Right atrium auricular region (tissue), 2 donors: Measurements from ENCODE around the gene ASIC2. TPM values are rescaled to one million over a fixed set of nuclear protein-coding genes. Genes with fewer than 3 reads are reported as not detected.

Source experiments
- DNase-seq: peaks from one replicate; pipeline ENCODE4 v3.0.0-alpha.2; 2019; ENCODE audit warnings: low spot score
- H3K27ac ChIP-seq, 2 donors: fragments of 200-600 bp; sonication (generic); 1 replicate in 1 of 2; 2 replicates in 1 of 2; pipeline ENCODE4 v1.5.1; 2016 to 2019
- H3K27me3 ChIP-seq, 2 donors: fragments of 200-600 bp; sonication (generic); one replicate each; pipeline versions ENCODE4 v1.5.1 to v1.6.0; 2017 to 2019
- H3K36me3 ChIP-seq: fragments of 200-600 bp; sonication (generic); one replicate; pipeline ENCODE4 v1.5.1; 2016
- H3K4me1 ChIP-seq, 2 donors: fragments of 200-600 bp; sonication (generic); one replicate each; pipeline versions ENCODE4 v1.5.1 to v1.6.0; 2017 to 2019
- H3K4me3 ChIP-seq, 2 donors: fragments of 200-600 bp; sonication (generic); 1 replicate in 1 of 2; 2 replicates in 1 of 2; pipeline ENCODE4 v1.5.1; 2017 to 2019; ENCODE audit warnings: mild to moderate bottlenecking in 1 of 2, moderate library complexity in 1 of 2
- H3K9me3 ChIP-seq, 2 donors: fragments of 200-600 bp; sonication (generic); one replicate each; pipeline ENCODE4 v1.5.1; 2019
- CTCF ChIP-seq, 2 donors: fragments of 200-600 bp; sonication (generic); IDR thresholded peaks; one replicate each; pipeline ENCODE4 v1.5.1; 2019; ENCODE audit warnings: antibody characterized with exemption in 2 of 2
- total RNA-seq, 2 donors: library from RNA; depleted of rRNA; stranded (reverse); fragments of >200 nt; gene quantifications; one replicate each; pipeline ENCODE4 v1.1.0, GENCODE V29; 2016

The ASIC2 gene
- total RNA-seq, 2 donors from 2014 or later, result 0.75 TPM; not detected in 1

GRCh38 chr17:33294994-33295393 lies 1.9 kb upstream of the ASIC2 start:
- TF ChIP-seq CTCF (IDR thresholded peaks at IDR 0.05), result no peak
- peaks cover 0 to 14% of the 10 kb centered on the region in 2 donors for H3K27me3 ChIP-seq
- H3K27ac ChIP-seq, result no peak overlapping the region
- no peak overlapping the region for H3K4me3 ChIP-seq
- DNase-seq, result no peak
- peaks cover 0 to 20% of the 10 kb centered on the region in 2 donors for H3K4me1 ChIP-seq
- no peaks in the 10 kb centered on the region for H3K36me3 ChIP-seq
- peaks cover 0 to 8% of the 10 kb centered on the region in 2 donors for H3K9me3 ChIP-seq

- no peak for DNase-seq
- peak in 1 of 2 donors; percentile 43 for TF ChIP-seq CTCF (IDR thresholded peaks at IDR 0.05)
- H3K27ac ChIP-seq, result no peak overlapping the region
- H3K27me3 ChIP-seq, result peaks cover 0 to 14% of the 10 kb centered on the region in 2 donors
- H3K4me3 ChIP-seq, result peak overlapping the region in 1 of 2 donors; percentile 42
- peaks cover 0 to 20% of the 10 kb centered on the region in 2 donors for H3K4me1 ChIP-seq
- H3K36me3 ChIP-seq, result no peaks in the 10 kb centered on the region
- H3K9me3 ChIP-seq, result no peaks in the 10 kb centered on the region
These were observed 704 bp downstream of the ASIC2 start for GRCh38 chr17:33292201-33292980.

DNA sequence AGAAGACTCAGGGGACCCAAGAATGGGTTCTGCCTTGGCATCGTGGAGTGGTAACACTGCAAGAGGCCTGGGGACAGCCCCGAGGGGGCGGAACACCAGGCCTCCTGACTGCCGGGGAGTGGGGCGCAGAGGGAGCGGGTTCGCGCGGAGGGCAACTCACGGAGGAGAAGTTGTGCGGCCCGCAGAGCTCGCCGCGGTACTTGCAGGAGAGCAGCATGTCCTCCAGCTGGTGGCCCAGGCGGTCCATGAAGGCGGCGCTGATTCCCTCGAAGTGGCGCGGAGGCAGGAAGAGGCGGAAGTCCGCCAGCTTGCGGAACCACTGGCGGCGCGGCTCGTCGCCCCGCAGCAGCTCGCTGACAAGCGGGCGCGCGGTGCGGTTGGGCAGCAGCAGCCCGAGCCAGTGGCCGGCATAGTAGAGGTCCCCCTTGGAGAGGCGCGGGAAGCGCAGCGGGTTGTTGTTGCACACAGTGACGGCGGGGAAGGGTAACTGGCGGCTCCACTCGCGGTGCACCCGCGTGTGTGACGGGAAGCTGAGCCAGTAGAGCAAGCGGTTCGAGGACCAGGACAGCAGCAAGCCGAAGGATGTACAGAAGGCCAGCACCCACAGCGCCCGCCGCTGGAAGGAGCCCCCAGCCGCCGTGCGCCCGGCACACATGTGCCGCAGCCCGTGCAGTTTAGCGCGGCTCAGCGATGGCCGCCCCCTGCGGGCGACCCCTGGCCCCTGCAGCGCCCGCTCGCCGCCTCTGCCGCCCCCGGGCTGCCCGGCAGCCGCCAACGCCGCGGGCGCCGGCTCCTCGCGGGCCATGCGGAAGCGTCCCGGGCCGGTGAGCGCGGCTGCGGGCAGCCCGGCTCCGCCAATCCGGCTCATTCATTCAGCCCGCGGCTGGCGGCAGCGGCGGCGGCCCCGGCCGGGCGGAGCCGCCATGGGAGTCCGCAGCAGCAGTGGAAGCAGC lies 1.6 kb downstream of the ASIC2 start:
- no peak for TF ChIP-seq CTCF (IDR thresholded peaks at IDR 0.05)

DNA sequence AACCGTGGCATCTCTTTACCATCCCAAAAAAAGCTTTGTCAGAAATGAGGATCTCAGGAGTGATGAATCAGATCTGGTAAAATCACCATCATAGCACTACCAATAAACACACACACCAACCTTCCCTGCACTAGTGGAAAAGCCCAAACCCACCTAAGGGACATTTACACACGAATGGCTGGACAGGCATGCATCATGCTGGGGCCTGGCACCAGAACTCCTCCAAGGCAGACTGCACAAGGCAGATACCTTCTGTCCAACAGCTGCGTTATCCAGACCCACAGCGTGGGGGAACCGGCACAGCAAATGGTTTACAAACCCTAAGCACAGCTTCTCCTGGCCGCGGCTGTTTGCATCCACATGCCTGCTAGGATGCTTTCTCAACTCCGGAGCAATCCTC lies 2.8 kb downstream of the ASIC2 start:
- Histone ChIP-seq H3K27ac (no peak overlapping the region), H3K27me3 (peaks cover 0 to 14% of the 10 kb centered on the region in 2 donors), H3K4me3 (no peak overlapping the region), H3K4me1 (peaks cover 0 to 20% of the 10 kb centered on the region in 2 donors), H3K9me3 (no peaks in the 10 kb centered on the region), H3K36me3 (no peaks in the 10 kb centered on the region)
- DNase-seq, result no peak
- no peak for TF ChIP-seq CTCF (IDR thresholded peaks at IDR 0.05)

More for the DNA sequence above, 1.6 kb downstream of the ASIC2 start:
- Histone ChIP-seq H3K4me1 (peaks cover 0 to 20% of the 10 kb centered on the region in 2 donors), H3K4me3 (peak overlapping the region in 1 of 2 donors; percentile 42), H3K27ac (no peak overlapping the region), H3K27me3 (peaks cover 0 to 14% of the 10 kb centered on the region in 2 donors), H3K36me3 (no peaks in the 10 kb centered on the region), H3K9me3 (no peaks in the 10 kb centered on the region)
- DNase-seq, result no peak

- no peaks in the 10 kb centered on the region for H3K36me3 ChIP-seq
- no peaks in the 10 kb centered on the region for H3K9me3 ChIP-seq
- no peak overlapping the region for H3K27ac ChIP-seq
- TF ChIP-seq CTCF (IDR thresholded peaks at IDR 0.05), result no peak
- DNase-seq, result no peak
- peaks cover 0 to 14% of the 10 kb centered on the region in 2 donors for H3K27me3 ChIP-seq
- peaks cover 0 to 20% of the 10 kb centered on the region in 2 donors for H3K4me1 ChIP-seq
- H3K4me3 ChIP-seq, result no peak overlapping the region
These were observed 4.1 kb downstream of the ASIC2 start for GRCh38 chr17:33288954-33289353.
